ENCODE results near the gene KIAA0586. TPM values are rescaled to one million over a fixed set of nuclear protein-coding genes. Genes with fewer than 3 reads are reported as not detected.
"Not testable (repeated sequence)": the region's sequence is repeated elsewhere in the genome, so short reads cannot be mapped to it uniquely, and the experiment has no call there.

The KIAA0586 gene
- total RNA-seq, 2 donors from 2014 or later: 18.0 to 45.7 TPM

- Histone ChIP-seq H3K27me3 (replicated peaks; ENCODE audit: insufficient read depth) (no peaks in the 10 kb centered on the region), H3K36me3 (peaks cover 5% of the 10 kb centered on the region), H3K27ac (no peak overlapping the region), H3K4me3 (no peak overlapping the region), H3K9me3 (no peaks in the 10 kb centered on the region), H3K4me1 (ENCODE audit: control insufficient read depth in 1 of 2, low read depth in 2 of 2) (no peaks in the 10 kb centered on the region)
- DNase-seq (ENCODE audit: low spot score) (no peak), ATAC-seq (ENCODE audit: insufficient number of reproducible peaks, low FRiP score, low read depth) (no peak)
- TF ChIP-seq, protein P1, sequence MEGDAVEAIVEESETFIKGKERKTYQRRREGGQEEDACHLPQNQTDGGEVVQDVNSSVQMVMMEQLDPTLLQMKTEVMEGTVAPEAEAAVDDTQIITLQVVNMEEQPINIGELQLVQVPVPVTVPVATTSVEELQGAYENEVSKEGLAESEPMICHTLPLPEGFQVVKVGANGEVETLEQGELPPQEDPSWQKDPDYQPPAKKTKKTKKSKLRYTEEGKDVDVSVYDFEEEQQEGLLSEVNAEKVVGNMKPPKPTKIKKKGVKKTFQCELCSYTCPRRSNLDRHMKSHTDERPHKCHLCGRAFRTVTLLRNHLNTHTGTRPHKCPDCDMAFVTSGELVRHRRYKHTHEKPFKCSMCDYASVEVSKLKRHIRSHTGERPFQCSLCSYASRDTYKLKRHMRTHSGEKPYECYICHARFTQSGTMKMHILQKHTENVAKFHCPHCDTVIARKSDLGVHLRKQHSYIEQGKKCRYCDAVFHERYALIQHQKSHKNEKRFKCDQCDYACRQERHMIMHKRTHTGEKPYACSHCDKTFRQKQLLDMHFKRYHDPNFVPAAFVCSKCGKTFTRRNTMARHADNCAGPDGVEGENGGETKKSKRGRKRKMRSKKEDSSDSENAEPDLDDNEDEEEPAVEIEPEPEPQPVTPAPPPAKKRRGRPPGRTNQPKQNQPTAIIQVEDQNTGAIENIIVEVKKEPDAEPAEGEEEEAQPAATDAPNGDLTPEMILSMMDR (IDR thresholded peaks at IDR 0.05): no peak
These were observed 48.8 kb downstream of the KIAA0586 start for GRCh38 chr14:58476320-58476719.

GRCh38 chr14:58477653-58478052, 50.1 kb downstream of the KIAA0586 start:
- no peak for ATAC-seq (ENCODE audit: insufficient number of reproducible peaks, low FRiP score, low read depth)
- Histone ChIP-seq H3K36me3 (peaks cover 5% of the 10 kb centered on the region), H3K4me1 (ENCODE audit: control insufficient read depth in 1 of 2, low read depth in 2 of 2) (no peaks in the 10 kb centered on the region), H3K9me3 (no peaks in the 10 kb centered on the region), H3K27me3 (replicated peaks; ENCODE audit: insufficient read depth) (no peaks in the 10 kb centered on the region), H3K27ac (no peak overlapping the region), H3K4me3 (no peak overlapping the region)
- DNase-seq (ENCODE audit: low spot score): no peak
- TF ChIP-seq, protein P1 (IDR thresholded peaks at IDR 0.05): no peak

DNA sequence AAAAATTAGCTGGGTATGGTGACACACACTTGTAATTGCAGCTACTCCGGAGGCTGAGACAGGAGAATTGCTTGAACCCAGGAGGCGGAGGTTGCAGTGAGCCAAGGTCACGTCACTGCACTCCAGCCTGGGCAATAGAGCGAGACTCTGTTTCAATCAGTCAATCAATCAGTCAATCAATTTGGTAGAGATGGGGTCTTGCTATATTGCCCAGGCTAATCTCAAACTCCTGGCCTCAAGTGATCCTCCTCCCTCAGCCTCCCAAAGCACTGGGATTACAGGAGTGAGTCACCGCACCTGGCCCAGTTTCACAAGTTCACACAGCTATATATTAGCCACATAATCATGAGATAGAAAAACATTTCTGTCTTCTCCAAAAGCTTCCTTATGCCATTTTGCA, 50.8 kb downstream of the KIAA0586 start:
- H3K4me1 ChIP-seq (ENCODE audit: control insufficient read depth in 1 of 2, low read depth in 2 of 2); H3K27ac ChIP-seq; H3K36me3 ChIP-seq; H3K27me3 ChIP-seq (replicated peaks; ENCODE audit: insufficient read depth); DNase-seq (ENCODE audit: low spot score); H3K4me3 ChIP-seq; ATAC-seq (ENCODE audit: insufficient number of reproducible peaks, low FRiP score, low read depth); H3K9me3 ChIP-seq: not testable (repeated sequence)

DNA sequence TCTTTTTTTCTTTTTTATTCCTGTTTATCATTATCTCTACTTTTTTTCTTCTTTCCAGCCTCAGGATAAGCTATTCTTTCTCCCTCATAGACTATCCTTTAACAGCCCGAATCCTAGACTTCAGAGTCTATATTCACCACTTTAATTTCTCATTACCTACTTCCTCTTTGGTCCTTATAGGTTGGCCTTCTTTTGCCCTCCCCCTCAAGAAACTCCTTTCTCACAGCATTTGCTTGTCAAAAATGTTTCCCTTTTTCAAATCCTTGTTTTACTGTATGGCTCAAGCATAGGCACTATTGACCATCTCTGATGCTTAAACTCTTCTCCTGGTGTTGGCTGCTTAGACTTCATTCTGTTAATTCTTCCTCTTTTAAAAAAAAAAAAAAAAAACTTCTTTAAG, 52.5 kb downstream of the KIAA0586 start:
- TF ChIP-seq, protein P1 (IDR thresholded peaks at IDR 0.05): no peak
- Histone ChIP-seq H3K36me3 (peaks cover 5% of the 10 kb centered on the region), H3K27me3 (replicated peaks; ENCODE audit: insufficient read depth) (no peaks in the 10 kb centered on the region), H3K4me1 (ENCODE audit: control insufficient read depth in 1 of 2, low read depth in 2 of 2) (no peaks in the 10 kb centered on the region), H3K9me3 (no peaks in the 10 kb centered on the region), H3K27ac (no peak overlapping the region), H3K4me3 (no peak overlapping the region)
- DNase-seq (ENCODE audit: low spot score) (no peak), ATAC-seq (ENCODE audit: insufficient number of reproducible peaks, low FRiP score, low read depth) (no peak)

GRCh38 chr14:58484176-58484575, 56.7 kb downstream of the KIAA0586 start:
- Histone ChIP-seq H3K9me3 (no peaks in the 10 kb centered on the region), H3K4me1 (ENCODE audit: control insufficient read depth in 1 of 2, low read depth in 2 of 2) (no peaks in the 10 kb centered on the region), H3K27ac (no peak overlapping the region), H3K36me3 (peaks cover 14% of the 10 kb centered on the region), H3K4me3 (no peak overlapping the region), H3K27me3 (replicated peaks; ENCODE audit: insufficient read depth) (no peaks in the 10 kb centered on the region)
- ATAC-seq (ENCODE audit: insufficient number of reproducible peaks, low FRiP score, low read depth) (no peak), DNase-seq (ENCODE audit: low spot score) (no peak)
- TF ChIP-seq, protein P1 (IDR thresholded peaks at IDR 0.05): no peak

- no peak for ATAC-seq (ENCODE audit: insufficient number of reproducible peaks, low FRiP score, low read depth)
- peaks cover 14% of the 10 kb centered on the region for H3K36me3 ChIP-seq
These were observed 61.0 kb downstream of the KIAA0586 start for GRCh38 chr14:58488550-58488949.

More at GRCh38 chr14:58488550-58488949, 61.0 kb downstream of the KIAA0586 start:
- Histone ChIP-seq H3K4me3 (no peak overlapping the region), H3K27ac (no peak overlapping the region), H3K27me3 (replicated peaks; ENCODE audit: insufficient read depth) (no peaks in the 10 kb centered on the region), H3K9me3 (no peaks in the 10 kb centered on the region), H3K4me1 (ENCODE audit: control insufficient read depth in 1 of 2, low read depth in 2 of 2) (no peaks in the 10 kb centered on the region)
- no peak for DNase-seq (ENCODE audit: low spot score)
- TF ChIP-seq, protein P1 (IDR thresholded peaks at IDR 0.05): no peak

All from thoracic aorta (tissue), 2 donors.